Smooth muscle cell of the brain vasculature (primary cell): ENCODE measurements around the gene ACO1.

Experiments used
- DNase-seq: peaks from one replicate; pipeline ENCODE4 v3.0.0-alpha.2; 2012; ENCODE audit warnings: low read depth, low spot score

ACO1 gene

DNA sequence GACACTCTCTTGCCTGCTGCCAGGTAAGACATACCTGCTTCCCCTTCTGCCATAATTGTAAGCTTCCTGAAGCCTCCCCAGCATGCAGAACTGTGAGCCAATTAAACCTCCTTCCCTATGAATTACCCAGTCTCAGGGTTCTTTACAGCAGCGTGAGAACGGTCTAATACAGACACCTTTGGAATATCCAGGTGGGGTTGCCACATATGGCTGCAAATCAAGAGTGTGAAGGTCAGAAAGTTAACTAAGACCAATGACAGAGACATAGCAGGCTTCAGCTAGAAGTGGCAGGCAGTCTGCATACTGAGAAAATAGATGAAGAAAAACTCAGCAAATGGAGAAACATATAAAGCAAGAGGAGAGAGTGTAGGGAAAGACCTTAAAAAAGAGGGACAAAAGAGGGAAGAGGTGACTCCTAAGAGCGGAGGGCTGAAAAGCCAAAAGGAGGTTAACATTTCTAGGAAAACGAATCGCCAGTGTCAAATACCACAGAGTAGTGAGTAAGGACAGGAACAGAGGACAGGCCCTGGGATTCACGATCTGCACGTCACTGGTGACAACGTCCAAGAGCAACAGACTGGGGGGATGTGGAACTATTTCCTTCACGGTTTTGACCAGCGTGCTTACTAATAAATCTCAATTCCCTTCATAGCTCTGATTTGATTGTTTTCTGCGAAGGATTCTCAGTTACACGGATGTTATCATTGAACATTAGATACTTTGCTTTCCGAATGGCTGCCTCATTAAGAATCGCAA is 1.7 kb upstream of the ACO1 start:
- no peak for DNase-seq

DNA sequence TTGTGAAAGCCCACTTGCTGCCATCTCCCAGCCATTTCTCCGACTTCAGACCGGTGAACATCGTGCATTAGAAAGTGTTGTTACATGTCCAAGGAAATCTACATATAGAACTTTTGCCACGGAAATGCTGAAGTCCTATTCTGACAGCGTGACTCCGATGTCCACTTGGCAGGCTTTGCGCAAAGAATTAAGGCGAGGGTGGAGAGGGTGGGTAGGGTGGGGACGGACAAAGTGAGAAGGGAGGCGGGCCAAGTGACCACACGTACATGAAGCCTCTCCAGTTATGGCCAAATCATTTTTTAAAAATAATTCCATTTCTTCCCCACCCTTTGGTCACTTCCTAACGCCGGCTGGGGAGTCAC is 460 bp upstream of the ACO1 start:
- peak; percentile 1 for DNase-seq

DNA sequence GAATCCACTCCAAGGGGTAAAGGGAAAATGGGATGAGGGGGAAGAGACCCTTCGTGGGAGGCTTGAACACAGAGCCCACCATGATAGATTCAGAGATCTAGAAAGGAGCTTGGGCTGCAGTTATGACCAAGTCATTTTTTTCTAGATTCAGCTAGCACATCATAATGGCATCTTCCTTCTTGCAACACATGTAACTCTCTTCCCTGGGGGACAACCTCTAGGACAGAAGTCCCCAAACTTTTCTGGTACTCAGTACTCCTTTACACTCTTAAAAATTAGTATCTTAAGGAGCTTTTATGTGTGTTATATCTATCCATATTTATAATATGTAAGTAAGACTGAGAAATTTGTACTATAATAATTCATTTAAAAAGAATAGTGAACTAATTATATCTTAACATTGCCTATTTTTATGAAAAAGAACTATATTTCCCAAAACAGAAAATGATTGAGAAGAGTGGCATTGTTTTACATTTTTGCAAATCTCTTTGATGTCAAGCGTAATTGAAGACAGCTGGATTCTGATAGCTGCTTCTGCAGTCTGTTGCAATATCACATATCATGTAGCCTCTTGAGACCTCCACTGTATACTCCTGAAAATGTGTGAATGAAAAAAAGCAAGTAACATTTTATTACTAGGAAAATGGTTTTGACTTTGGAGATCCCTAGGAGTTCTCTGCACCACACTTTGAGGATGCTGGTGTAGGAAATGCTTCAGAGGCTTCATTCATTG is 875 bp downstream of the ACO1 start:
- no peak for DNase-seq

DNA sequence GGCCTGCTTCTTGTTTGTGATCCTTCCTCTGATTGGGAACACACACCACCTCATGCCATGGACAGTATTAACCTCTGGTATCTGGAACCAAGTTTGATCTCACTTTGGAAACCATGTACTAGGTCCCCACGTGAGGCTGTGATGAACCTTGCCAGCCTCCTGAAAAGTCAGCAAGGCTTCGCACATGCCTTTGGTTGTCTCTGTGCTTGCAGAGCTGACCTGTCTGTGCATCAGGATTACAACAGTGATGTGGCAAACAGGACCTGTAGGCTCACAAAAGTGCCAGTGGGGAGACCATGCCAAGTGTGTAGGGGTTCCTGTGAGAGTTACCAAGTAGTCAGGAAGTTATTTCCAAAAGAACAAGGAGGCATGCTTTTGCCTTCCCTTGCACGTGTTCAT is 1.4 kb downstream of the ACO1 start:
- DNase-seq: no peak

DNA sequence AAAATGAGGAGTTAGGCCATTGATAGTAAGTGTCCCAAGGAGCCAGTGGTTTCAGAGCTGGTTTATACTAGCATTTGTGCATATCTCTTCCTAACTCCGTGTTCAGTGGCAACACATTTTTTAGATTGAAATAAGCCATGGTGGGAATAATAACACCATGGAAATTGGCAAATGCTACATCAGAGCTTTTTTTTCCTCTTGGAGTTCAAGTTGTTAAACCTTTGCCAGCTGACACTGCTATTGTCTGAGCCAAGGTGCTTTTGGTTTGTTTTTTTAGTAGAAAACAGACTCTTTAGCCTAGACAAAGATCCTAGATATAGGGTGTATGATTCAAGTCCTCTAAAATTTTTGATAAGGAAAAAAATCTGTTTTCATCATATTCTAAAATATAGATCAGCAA is 2.8 kb downstream of the ACO1 start:
- no peak for DNase-seq

DNA sequence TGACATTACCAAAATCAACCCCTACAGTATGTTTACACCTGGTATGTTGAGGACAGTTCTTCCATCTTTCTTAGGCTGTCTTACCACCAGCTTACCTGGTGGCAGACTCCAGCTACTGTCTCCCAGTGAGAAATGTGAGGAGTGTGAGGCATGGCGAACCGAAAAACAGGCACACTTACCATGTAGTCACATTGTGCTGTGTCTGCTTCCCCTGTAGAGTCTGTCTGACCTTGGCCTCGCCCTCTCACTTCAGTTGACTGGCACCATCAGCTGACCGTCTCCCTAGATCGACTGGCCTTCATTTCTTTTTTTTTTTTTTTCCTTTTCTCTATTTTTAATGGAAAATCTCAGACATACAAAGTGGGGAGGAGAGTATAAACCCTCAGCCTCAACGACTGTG is 4.9 kb downstream of the ACO1 start:
- DNase-seq: no peak

DNA sequence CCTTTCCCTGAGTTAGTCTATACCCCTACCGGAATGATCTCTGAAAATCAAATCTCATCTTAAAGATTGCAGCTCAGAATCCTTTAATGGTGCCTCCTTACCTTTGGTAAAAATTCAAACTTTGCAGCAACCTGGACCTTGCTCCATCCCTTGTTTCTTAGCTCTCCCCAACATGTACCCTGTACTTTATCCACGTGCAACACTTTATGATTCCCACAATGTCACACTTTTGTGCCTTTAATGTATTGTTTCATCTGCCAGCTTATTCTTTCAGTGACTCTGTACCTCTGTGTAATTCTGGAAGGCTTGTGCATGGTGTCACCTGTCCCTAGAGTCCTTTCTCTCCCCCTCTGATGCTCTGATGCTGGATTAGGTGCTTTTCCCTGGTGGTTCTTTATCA is 9.5 kb downstream of the ACO1 start:
- DNase-seq: no peak

DNA sequence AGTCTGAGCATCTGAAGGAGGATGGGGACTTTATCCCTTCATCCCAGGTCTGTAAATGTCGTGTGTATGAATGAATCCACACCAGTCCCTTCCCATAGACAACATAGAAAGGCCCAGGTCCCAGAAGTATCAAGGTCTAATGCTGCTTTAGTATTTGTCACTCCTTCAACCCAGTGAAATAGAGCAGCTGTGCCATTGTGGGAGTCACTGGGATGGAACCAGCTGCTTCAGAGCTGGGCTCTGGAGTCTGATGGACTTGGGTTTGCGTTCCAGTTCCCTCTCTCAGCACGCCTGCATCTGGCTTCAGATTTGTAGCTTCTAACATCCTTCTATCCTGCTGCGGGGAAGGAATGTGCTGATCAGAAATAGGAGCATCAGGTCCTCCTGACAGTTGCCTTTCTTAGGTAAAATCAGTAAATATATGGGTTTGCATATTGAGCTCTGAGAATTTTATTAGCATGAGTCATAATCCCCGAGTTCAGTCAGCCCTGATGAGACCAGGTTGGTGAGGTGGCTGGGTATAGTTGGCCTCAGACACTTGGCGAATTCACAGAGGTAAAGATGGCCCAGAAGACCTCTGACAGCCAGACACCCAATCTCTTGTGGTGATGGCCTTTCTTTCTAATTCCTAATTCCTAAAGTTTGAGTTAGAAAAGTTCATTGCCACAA is 10.1 kb downstream of the ACO1 start:
- DNase-seq: no peak

DNA sequence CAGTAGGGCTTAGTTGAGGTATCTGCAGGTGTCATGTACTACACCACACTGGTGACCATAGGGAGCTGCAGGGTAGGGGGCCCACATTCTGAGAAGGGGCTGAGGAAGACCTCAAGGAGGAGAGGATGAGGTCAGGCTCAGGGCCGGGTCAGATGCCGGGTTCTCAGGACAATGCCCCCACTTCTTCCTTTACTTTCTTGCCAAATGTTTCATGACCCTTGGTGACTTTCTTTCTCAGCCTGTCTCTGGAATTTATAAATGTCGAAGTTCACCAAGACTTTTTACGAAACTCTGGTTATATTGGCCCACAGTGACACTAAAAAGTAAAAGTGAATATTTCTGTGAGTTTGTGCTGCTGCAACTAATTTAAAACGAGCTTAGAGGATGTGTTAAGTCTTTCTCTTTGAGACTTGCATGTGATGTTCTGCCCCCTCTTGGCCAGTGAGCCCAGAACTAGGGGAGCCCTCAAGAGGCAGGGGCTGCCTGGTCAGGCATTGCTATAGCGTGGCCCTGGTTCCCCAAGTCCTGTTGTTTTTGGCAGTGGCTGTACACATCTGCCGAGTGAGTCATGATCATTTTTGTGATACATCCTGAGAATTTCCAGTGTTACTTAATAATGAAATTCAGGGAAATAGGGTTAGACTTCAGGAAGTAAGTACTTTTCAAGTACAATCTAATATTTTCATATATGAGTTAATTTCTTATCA is 11.2 kb downstream of the ACO1 start:
- peak; percentile 79 for DNase-seq

DNA sequence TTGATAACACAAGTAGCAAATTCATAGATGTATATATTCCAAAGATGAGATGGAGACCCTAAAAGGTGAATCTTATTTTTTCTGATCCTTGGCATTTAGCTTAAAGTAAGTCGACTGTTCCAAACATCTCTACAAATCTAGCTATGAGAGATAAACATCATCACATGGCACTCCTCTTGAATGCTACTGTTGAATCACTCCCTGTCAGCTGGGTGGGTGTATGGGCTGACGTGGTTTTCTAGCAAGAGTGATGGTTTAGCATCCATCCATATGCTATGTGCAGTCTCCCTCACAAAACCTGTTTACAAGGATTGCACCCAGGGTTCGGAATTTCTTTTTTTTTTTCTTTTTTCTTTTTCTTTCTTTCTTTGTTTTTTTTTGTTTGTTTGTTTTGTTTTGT is 13.8 kb downstream of the ACO1 start:
- DNase-seq: no peak

DNA sequence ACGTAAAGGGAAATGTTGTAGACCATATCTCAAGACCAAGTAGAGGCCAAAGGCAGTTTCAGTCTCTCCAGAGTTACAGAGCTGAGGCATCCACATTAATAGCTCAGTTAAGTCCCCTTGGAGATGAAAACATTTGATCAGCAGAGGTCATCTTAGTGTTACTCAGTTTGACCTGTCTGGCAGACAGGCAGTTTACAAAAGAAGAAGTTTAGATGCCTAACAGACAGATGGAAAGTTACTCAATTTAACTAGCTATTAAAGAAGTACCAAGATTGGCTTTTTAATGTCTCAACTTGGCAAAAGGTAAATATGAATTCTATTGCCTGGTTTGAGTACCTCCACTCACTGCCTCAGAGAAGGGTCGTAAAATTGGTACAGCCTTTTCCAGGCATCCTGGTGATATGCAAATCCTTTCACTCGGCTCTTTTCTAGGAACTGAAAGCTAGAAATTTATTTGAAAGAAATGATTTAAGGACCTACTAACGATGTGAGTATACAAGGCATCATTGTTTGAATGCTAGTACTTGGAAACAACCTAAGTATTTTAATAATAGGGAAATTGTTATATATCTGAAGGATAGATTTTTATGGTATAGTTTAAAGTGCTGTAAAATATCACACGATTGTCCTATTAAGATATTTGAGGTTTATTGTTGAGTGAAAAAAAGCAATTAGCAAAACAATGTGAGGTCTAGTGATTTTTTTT is 14.8 kb downstream of the ACO1 start:
- no peak for DNase-seq

DNA sequence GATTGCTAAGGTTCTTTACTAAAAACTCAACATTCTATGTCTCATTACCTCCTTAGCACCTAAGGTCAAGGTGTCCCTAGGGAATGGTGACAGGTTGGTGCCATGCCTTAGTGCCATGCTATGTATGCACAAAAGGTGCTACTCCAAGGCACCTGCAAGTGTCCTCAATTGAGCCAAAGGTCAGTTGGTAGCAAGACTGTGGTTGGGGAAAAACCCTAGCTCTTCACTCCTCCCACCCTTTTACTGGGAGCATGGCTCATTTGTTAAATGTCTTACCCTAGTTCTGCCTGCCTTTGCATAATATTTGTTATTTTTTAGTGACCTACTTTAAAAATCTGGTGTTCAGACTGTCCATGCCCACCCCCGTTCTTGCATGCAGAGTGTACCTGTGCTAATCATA is 17.0 kb downstream of the ACO1 start:
- DNase-seq: no peak

DNA sequence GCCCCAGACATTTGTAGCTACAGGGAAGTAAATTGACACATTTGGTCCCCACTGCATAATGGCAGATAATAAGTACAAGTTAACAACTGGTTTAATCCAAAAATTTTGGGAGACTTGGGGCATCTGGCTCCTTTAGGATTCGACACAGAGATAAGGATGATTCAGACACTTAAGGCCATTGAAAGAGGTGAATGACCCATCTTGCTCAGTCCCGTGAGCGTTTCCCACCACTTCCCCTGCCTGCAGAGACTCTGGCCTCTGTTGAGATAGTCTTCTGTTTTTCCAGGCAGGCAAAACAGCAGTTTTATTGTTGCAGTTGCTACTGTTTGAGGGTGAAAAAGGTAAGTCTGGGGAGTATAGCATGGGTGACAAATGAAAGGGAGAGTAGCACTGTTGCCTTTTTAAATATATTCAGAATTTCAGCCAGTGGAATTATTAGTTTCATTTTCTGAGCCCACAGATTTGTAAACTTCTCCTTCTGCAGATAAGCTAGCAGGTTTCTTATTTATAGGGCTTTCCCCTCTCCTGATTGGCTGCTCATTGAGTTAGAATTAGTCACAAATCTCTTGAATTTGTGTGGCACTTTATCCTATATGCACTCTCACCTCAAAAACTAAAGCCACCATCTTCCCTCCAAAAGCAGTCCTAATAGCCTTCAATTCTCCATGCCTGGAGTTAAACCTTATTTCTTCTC is 19.3 kb downstream of the ACO1 start:
- DNase-seq: no peak

DNA sequence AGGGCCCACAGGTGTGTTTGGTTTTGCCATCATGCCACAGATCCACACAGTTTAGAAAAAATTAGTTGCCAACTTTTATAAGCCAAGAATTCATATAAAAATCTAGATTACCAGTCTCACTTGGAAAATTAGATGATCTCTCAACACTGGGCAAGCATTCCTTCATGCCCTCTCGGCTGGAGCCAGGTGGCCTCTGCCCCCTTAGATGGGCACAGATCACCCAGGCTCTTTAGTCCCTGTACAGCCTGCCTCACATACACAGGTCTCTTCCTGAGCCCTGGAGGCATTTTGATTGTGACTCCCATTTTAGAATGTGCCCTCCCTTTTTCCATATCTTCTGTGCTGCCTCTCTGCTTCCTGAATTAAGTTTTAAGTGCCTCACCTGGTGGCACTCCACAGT is 20.0 kb downstream of the ACO1 start:
- DNase-seq: no peak

DNA sequence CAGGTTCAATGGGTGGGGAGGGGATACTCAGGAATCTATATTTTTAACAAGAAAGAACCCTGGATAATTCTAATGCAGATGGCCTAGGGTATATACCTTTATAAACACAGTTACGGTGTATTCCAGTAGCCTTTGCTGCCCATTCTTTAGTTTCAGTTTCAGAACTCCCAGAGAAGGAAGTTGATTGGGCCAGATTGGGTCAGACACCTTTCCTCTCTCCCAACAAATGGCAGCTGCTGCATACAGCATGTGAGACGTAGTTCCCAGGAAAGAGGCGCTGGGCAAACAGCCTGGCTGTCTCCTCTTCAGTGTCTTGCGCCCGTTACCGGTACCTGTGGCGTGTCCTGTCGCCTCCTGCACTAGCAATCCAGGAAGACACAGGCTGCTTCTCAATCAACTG is 20.4 kb downstream of the ACO1 start:
- DNase-seq: no peak

DNA sequence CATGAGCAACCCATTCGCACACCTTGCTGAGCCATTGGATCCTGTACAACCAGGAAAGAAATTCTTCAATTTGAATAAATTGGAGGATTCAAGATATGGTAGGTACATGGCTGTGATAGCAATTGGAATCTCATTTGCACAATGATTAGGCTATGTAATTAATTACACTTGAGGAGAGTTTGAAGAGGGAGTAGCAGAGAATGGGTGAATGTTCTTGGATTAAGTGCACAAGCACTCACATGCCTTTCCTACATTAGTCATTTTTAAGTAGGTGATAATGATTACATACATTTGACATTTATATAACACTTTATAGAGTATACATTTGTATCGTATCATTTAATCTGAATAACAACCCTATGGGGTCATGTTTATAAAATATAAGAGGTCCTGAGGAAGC is 21.1 kb downstream of the ACO1 start:
- no peak for DNase-seq

DNA sequence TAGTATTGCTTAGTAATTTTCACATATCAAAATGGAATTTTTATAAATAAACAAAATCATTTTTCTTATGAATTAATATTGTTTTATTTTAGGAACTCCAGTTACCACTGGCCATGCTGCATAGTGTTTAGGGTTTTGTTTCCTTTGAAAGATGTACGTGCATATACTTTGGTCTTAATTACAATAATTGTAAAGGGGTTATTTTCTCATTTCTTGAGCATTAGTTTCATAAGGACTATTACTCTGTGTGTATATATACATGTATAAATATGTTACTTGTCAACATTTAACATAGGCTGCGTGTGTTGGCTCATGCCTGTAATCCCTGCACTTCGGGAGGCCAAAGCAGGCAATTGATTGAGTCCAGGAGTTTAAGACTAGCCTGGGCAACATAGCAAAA is 21.6 kb downstream of the ACO1 start:
- DNase-seq: no peak

DNA sequence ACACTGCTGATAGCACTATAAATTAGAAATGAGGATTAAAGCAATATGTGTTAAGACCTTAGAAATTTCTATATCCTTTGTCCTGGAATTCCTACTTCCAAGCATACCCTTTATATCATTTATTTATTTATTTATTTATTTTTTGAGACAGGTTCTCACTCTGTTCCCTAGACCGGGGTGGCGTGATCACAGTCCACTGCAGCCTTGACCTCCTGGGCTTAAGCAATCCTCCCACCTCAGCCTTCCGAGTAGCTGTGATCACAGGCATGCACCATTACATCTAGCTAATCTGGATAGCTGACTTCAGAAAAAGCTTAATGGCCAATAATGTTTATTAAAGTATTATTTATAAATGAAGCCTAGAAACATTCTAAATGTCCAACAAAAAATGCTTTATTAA is 27.3 kb downstream of the ACO1 start:
- no peak for DNase-seq

DNA sequence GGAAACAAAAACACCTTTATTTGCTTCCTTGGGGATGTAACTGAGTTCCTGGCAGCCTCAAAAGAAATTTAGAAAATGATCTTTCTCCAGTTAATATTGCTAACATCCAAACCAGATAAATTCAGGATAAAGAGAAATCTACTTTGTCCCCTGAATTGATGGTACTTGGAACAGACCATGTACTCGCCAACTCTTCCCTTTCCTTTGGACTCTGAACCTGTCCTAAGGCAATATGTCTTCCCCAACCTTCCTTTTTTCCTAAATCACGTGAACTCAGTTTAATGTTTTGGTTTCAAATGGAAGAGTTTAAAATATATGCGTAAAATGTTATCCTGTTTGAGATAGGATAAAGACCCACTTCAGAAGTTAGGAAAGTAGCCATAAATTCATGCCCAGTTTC is 28.0 kb downstream of the ACO1 start:
- no peak for DNase-seq

DNA sequence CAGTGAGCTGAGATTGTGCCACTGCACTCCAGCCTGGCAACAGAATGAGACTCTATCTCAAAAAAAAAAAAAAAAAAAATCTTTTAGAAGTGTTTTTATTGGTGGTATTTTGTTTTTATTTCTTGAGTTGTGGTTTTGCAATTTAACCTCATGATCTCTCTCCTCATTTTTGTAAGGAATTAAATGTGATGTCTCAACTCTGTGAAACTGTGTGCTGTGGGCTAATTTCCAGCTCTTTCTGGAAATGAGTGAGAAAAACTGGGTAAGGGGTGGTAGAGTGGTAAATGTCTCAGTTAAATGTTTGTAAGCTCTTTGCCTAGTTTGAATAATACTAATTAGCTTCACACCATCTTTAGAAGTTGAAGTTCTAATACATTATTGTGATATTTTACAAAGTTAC is 29.0 kb downstream of the ACO1 start:
- DNase-seq: no peak

DNA sequence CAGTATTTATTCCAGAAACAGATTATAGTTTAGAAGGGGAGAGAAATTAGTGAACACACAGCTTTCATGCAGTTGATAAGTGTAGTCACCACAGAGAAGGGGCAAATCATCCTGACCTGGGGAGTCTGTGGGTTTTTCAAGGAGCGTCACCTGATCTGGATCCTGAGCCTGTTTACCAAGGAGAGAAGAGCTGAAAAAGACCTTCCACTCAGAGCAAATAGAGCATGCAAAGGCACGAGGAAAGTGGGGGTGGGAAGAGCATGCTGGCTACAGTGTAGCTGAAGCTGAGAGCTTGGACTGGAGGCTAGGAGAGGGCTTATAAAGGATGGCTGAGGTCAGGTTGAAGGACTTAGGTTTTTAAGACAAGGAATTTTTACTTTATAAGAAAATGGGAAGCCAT is 30.4 kb downstream of the ACO1 start:
- no peak for DNase-seq
